Upper lobe of left lung (tissue), 4 donors: Measurements from ENCODE around the gene ATF6.

Experiments
- CTCF ChIP-seq, 6 experiments: fragments of 450-650 bp in 4 of 6; fragments of 200-600 bp in 2 of 6; sonication (generic) in 2 of 6; IDR thresholded peaks; one replicate each; pipeline ENCODE4 v1.5.1; 2016 to 2019; ENCODE audit warnings: antibody characterized with exemption in 6 of 6
- EP300 ChIP-seq, 4 donors: sonication (generic); formaldehyde crosslinking; IDR thresholded peaks; one replicate each; pipeline ENCODE4 v1.5.1; 2017; ENCODE audit warnings: antibody characterized with exemption in 4 of 4, control low read depth in 2 of 4
- POLR2A ChIP-seq, 4 donors: fragments of 450-650 bp; IDR thresholded peaks; one replicate each; pipeline ENCODE4 v1.5.1; 2016 to 2017; ENCODE audit warnings: antibody characterized with exemption in 4 of 4, mild to moderate bottlenecking in 2 of 4
- POLR2AphosphoS5 ChIP-seq, 2 donors: sonication (generic); formaldehyde crosslinking; IDR thresholded peaks; one replicate each; pipeline ENCODE4 v1.5.1; 2017; ENCODE audit warnings: antibody characterized with exemption in 2 of 2

DNA sequence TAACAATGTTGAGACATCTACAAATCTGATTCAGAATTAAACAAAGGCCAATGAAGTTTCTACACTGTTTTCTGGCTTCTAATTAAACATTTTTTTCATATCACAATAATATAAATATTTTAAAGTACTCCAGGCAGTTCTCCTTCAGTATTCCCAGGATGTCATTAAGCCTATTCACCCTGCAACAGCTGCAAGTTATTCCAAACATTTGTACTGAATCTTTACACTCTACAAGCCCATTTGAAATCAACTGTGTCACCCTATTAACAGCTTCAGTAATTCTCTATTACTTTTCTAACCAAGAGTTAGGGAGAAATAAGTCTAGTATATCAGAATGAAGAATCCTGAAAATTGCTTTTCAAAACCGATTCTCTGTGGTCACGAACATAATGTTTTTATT, 133.0 kb downstream of the ATF6 start:
- TF ChIP-seq CTCF (IDR thresholded peaks at IDR 0.05) (no peak), POLR2A (IDR thresholded peaks at IDR 0.05) (no peak), EP300 (IDR thresholded peaks at IDR 0.05) (no peak), POLR2AphosphoS5 (IDR thresholded peaks at IDR 0.05) (no peak)
